ENCODE data around the gene TAF7. TPM values are rescaled to one million over a fixed set of nuclear protein-coding genes. Genes with fewer than 3 reads are reported as not detected.

The TAF7 gene
- total and polyA plus RNA-seq, 2 experiments from 2014 or later, result 65.9 to 104 TPM

DNA sequence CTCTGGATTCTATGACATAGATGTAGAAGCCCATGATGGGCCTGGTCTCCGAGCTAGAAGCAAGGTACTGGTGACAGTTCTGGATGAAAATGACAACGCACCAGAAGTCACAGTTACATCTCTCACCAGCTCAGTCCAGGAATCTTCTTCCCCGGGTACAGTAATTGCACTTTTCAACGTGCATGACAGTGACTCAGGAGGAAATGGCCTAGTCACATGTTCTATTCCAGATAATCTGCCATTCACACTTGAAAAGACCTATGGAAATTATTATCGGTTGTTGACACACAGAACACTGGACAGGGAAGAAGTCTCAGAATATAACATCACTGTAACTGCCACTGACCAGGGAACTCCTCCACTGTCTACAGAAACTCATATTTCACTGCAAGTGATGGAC lies 35.5 kb upstream of the TAF7 start:
- 49% methylated on average over 5 of the region's 5 CpGs for whole genome bisulfite sequencing, 2 experiments (ENCODE audit: low coverage in 1 of 2, low lambda C conversion rate in 2 of 2, missing lambda C conversion rate in 2 of 2)
- H3K9me3 ChIP-seq (ENCODE audit: low read depth), result peaks cover 3% of the 10 kb centered on the region

DNA sequence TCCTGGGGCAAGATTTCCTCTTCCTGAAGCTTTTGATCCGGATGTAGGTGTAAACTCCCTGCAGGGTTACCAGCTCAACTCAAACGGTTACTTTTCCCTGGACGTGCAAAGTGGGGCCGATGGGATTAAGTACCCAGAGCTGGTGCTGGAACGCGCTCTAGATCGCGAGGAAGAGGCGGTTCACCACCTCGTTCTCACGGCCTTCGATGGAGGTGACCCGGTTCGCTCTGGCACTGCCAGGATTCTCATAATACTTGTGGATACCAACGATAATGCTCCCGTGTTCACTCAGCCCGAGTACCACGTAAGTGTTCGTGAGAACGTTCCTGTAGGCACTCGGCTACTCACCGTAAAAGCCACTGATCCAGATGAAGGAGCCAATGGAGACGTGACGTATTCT lies 35.1 kb upstream of the TAF7 start:
- Histone ChIP-seq H3K4me3 (peak overlapping the region; percentile 77), H3F3A (ENCODE audit: insufficient read depth) (no peaks in the 10 kb centered on the region), H3K4me2 (ENCODE audit: unreplicated experiment) (peak overlapping the region; percentile 61), H3K9me3 (ENCODE audit: low read depth) (peaks cover 3% of the 10 kb centered on the region), H3K27ac (no peak overlapping the region), H3K9ac (peak overlapping the region; percentile 81; the same call in 1 of the 2 replicates), H3K27me3 (replicated peaks; ENCODE audit: insufficient read depth) (no peaks in the 10 kb centered on the region), H3K79me2 (ENCODE audit: insufficient read depth) (peaks cover 6% of the 10 kb centered on the region; the same call in 1 of the 2 replicates), H3K9me2 (ENCODE audit: insufficient read depth) (no peaks in the 10 kb centered on the region), H3K36me3 (ENCODE audit: low read depth) (no peaks in the 10 kb centered on the region), H2AFZ (peak overlapping the region; percentile 92), H3K4me1 (ENCODE audit: insufficient read depth) (no peaks in the 10 kb centered on the region), H4K20me1 (ENCODE audit: insufficient read depth) (no peaks in the 10 kb centered on the region)
- WGBS, 2 experiments (ENCODE audit: low coverage in 1 of 2, low lambda C conversion rate in 2 of 2, missing lambda C conversion rate in 2 of 2), result 52 to 57% methylated on average over 24 of the region's 24 CpGs
- TF ChIP-seq EZH2phosphoT487 (IDR thresholded peaks at IDR 0.05; ENCODE audit: insufficient read depth, low read depth) (no peak), EZH2 (IDR thresholded peaks at IDR 0.05; ENCODE audit: insufficient read depth, poor library complexity, severe bottlenecking) (no peak)
- DNase-seq, result no peak
- in situ Hi-C loops (cut with MboI), result no loop called here

More for the DNA sequence above, 35.5 kb upstream of the TAF7 start:
- Histone ChIP-seq H3K9me2 (ENCODE audit: insufficient read depth) (no peaks in the 10 kb centered on the region), H3K4me1 (ENCODE audit: insufficient read depth) (no peaks in the 10 kb centered on the region), H3K4me3 (peak overlapping the region; percentile 77; the same call in 1 of the 2 replicates), H3K36me3 (ENCODE audit: low read depth) (no peaks in the 10 kb centered on the region), H3K9ac (no peak overlapping the region), H3K4me2 (ENCODE audit: unreplicated experiment) (no peak overlapping the region), H3K79me2 (ENCODE audit: insufficient read depth) (peaks cover 6% of the 10 kb centered on the region; the same call in 1 of the 2 replicates), H3F3A (ENCODE audit: insufficient read depth) (no peaks in the 10 kb centered on the region), H4K20me1 (ENCODE audit: insufficient read depth) (no peaks in the 10 kb centered on the region), H3K27ac (no peak overlapping the region), H3K27me3 (replicated peaks; ENCODE audit: insufficient read depth) (no peaks in the 10 kb centered on the region), H2AFZ (no peak overlapping the region)
- DNase-seq, result no peak
- TF ChIP-seq EZH2phosphoT487 (IDR thresholded peaks at IDR 0.05; ENCODE audit: insufficient read depth, low read depth) (no peak), EZH2 (IDR thresholded peaks at IDR 0.05; ENCODE audit: insufficient read depth, poor library complexity, severe bottlenecking) (no peak)
- in situ Hi-C loops (cut with MboI), result no loop called here

DNA sequence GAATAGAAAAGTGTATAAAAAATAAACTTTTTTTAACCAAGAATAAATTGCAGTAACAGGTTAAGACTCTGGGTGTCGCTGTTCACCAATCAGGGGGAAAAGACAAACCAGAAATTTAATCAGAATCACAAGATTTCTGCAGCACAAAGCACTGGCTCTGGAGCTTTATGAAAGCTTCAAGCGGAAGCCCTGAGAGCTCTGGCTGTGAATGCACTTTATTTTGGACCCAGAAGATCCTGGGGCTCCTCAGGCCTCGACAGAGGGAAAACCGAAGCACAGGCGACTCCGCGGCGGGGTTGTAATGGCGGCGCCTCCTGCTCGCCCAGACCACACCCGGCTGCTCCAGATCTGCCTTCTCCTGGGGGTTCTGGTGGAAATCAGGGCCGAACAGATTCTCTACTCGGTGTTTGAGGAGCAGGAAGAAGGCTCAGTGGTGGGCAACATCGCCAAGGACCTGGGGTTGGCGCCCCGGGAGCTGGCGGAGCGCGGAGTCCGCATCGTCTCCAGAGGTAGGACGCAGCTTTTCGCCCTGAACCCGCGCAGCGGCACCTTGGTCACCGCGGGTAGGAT lies 34.4 kb upstream of the TAF7 start, which contains the start of gene PCDHGA4:
PCDHGA4 (plus strand) TSS at position 122 of the 570 bp plus-strand sequence; CDS start at position 209, 87 bp downstream.
- Histone ChIP-seq H3K9me2 (ENCODE audit: insufficient read depth) (no peaks in the 10 kb centered on the region), H2AFZ (peak within 1 kb of the TSS; percentile 92), H3K4me2 (ENCODE audit: unreplicated experiment) (peak within 1 kb of the TSS; percentile 61), H3K9me3 (ENCODE audit: low read depth) (peaks cover 3% of the 10 kb centered on the region), H3K27ac (peak within 1 kb of the TSS; percentile 61), H3K9ac (peak within 1 kb of the TSS; percentile 81), H3K4me3 (peak within 1 kb of the TSS; percentile 77), H3K36me3 (ENCODE audit: low read depth) (no peaks in the 10 kb centered on the region), H4K20me1 (ENCODE audit: insufficient read depth) (no peaks in the 10 kb centered on the region), H3K79me2 (ENCODE audit: insufficient read depth) (peaks cover 6% of the 10 kb centered on the region; the same call in 1 of the 2 replicates), H3K27me3 (replicated peaks; ENCODE audit: insufficient read depth) (no peaks in the 10 kb centered on the region), H3F3A (ENCODE audit: insufficient read depth) (no peaks in the 10 kb centered on the region), H3K4me1 (ENCODE audit: insufficient read depth) (no peaks in the 10 kb centered on the region)
- in situ Hi-C loops (cut with MboI), result no loop called here
- DNase-seq, result peak; percentile 55
- no peak for TF ChIP-seq EZH2 (IDR thresholded peaks at IDR 0.05; ENCODE audit: insufficient read depth, poor library complexity, severe bottlenecking)
- no peak for TF ChIP-seq EZH2phosphoT487 (IDR thresholded peaks at IDR 0.05; ENCODE audit: insufficient read depth, low read depth)
- 12 to 18% methylated on average over 29 of the region's 29 CpGs for WGBS, 2 experiments (ENCODE audit: low coverage in 1 of 2, low lambda C conversion rate in 2 of 2, missing lambda C conversion rate in 2 of 2)

DNA sequence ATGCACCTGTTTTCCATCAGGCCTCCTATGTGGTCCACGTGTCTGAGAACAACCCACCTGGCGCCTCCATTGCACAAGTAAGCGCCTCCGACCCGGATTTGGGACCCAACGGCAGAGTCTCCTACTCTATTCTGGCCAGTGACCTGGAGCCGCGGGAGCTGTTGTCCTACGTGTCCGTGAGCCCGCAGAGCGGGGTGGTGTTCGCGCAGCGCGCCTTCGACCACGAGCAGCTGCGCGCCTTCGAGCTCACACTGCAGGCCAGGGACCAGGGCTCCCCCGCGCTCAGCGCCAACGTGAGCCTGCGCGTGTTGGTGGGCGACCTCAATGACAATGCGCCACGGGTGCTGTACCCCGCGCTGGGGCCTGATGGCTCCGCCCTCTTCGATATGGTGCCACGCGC lies 31.0 kb upstream of the TAF7 start:
- H3K9me2 ChIP-seq (ENCODE audit: insufficient read depth), result no peaks in the 10 kb centered on the region
- H3K4me3 ChIP-seq, result no peak overlapping the region
- H3K9ac ChIP-seq, result no peak overlapping the region
- no peak for TF ChIP-seq EZH2phosphoT487 (IDR thresholded peaks at IDR 0.05; ENCODE audit: insufficient read depth, low read depth)
- TF ChIP-seq EZH2 (IDR thresholded peaks at IDR 0.05; ENCODE audit: insufficient read depth, poor library complexity, severe bottlenecking), result no peak
- H3K79me2 ChIP-seq (ENCODE audit: insufficient read depth), result no peaks in the 10 kb centered on the region
- no peak overlapping the region for H2AFZ ChIP-seq
- H3K27ac ChIP-seq, result no peak overlapping the region
- WGBS, 2 experiments (ENCODE audit: low coverage in 1 of 2, low lambda C conversion rate in 2 of 2, missing lambda C conversion rate in 2 of 2), result 39 to 49% methylated on average over 16 to 33 of the region's 36 CpGs
- H3K4me1 ChIP-seq (ENCODE audit: insufficient read depth), result no peaks in the 10 kb centered on the region
- H4K20me1 ChIP-seq (ENCODE audit: insufficient read depth), result no peaks in the 10 kb centered on the region
- H3K27me3 ChIP-seq (replicated peaks; ENCODE audit: insufficient read depth), result no peaks in the 10 kb centered on the region
- no peak for DNase-seq
- H3K9me3 ChIP-seq (ENCODE audit: low read depth), result no peaks in the 10 kb centered on the region
- H3K4me2 ChIP-seq (ENCODE audit: unreplicated experiment), result no peak overlapping the region
- in situ Hi-C loops (cut with MboI), result no loop called here
- H3F3A ChIP-seq (ENCODE audit: insufficient read depth), result no peaks in the 10 kb centered on the region
- no peaks in the 10 kb centered on the region for H3K36me3 ChIP-seq (ENCODE audit: low read depth)
